Endothelial cell of umbilical vein (primary cell): ENCODE measurements around the gene SLC39A11. TPM values are rescaled to one million over a fixed set of nuclear protein-coding genes. Genes with fewer than 3 reads are reported as not detected.

ENCODE experiments used
- BruUV-seq: library from RNA; stranded (reverse); fragments of 400-500 nt; replicated peaks from 2 replicates; lab custom pipeline; 2021; lab: Mats Ljungman, UMichigan
- CTCF ChIA-PET: fragments of 300-600, 350-600 bp; sonication (Branson Sonifier 250); formaldehyde crosslinking; loops from one replicate; lab custom pipeline; 2021; ENCODE audit warnings: antibody characterized with exemption, inconsistent platforms; lab: Charles Lee
- POLR2A ChIA-PET: fragments of 300-600, 350-600 bp; sonication (Branson Sonifier 250); formaldehyde crosslinking; loops from one replicate; lab custom pipeline; 2021; ENCODE audit warnings: antibody characterized with exemption, inconsistent platforms; lab: Charles Lee
- DNase-seq: peaks from one replicate; pipeline ENCODE4 v3.0.0-alpha.2; 2011; ENCODE audit warnings: low read depth, low spot score
- FAIRE-seq: peaks from 2 replicates; lab custom pipeline; 2011; peaks lifted over from hg19 to GRCh38; lab: Jason Lieb, UNC
- H2AFZ ChIP-seq: 2 replicates; pipeline ENCODE4 v1.6.0; 2012; ENCODE audit warnings: low read depth, low read length, control low read depth, inconsistent platforms
- H3K27ac ChIP-seq: 2 replicates; pipeline ENCODE4 v1.5.1; 2011; ENCODE audit warnings: low read depth, mild to moderate bottlenecking, control low read depth, low read length, moderate library complexity; ENCODE audit not compliant: insufficient read depth
- H3K27me3 ChIP-seq, 2 experiments: 2 replicates each; pipeline versions ENCODE4 v1.6.0 to v1.6.1; 2011; ENCODE audit warnings: low read length in 2 of 2, mixed read lengths in 1 of 2; ENCODE audit not compliant: control insufficient read depth in 2 of 2, insufficient read depth in 2 of 2
- H3K36me3 ChIP-seq, 2 experiments: 2 replicates in 1 of 2; 3 replicates in 1 of 2; pipeline ENCODE4 v1.5.1; 2011; ENCODE audit warnings: low read length in 2 of 2, mild to moderate bottlenecking in 1 of 2, moderate library complexity in 1 of 2; ENCODE audit not compliant: control insufficient read depth in 2 of 2, insufficient read depth in 2 of 2; ENCODE audit errors: extremely low read depth in 1 of 2
- H3K4me1 ChIP-seq: 3 replicates; pipeline ENCODE4 v1.5.1; 2011; ENCODE audit warnings: mild to moderate bottlenecking, low read length; ENCODE audit not compliant: control insufficient read depth, insufficient read depth; ENCODE audit errors: extremely low read depth
- H3K4me2 ChIP-seq: 2 replicates; pipeline ENCODE4 v1.6.1; 2011; ENCODE audit warnings: low read length, control low read depth, mixed read lengths; ENCODE audit not compliant: insufficient read depth
- H3K4me3 ChIP-seq, 3 experiments: fragments of 200-600 bp in 1 of 3; sonication (generic), shearing (Covaris generic) in 1 of 3; replicated peaks in 1 of 3; 2 replicates each; pipeline ENCODE4 v1.5.1; 2011 to 2016; ENCODE audit warnings: control low read depth in 3 of 3, low read length in 3 of 3, mild to moderate bottlenecking in 2 of 3, inconsistent platforms in 1 of 3, low read depth in 1 of 3, moderate library complexity in 1 of 3; ENCODE audit not compliant: insufficient read depth in 1 of 3
- H3K79me2 ChIP-seq: 2 replicates; pipeline ENCODE4 v1.6.0; 2012; ENCODE audit warnings: low read length, inconsistent platforms; ENCODE audit not compliant: control insufficient read depth, insufficient read depth
- H3K9ac ChIP-seq: replicated peaks from 2 replicates; pipeline ENCODE3; 2011; ENCODE audit warnings: low read length, control low read depth; ENCODE audit not compliant: insufficient read depth; ENCODE audit errors: extremely low read depth
- H3K9me1 ChIP-seq: replicated peaks from 3 replicates; pipeline ENCODE4 v1.6.0; 2011; ENCODE audit warnings: mild to moderate bottlenecking, low read length; ENCODE audit not compliant: control insufficient read depth, insufficient read depth; ENCODE audit errors: extremely low read depth
- H3K9me3 ChIP-seq: replicated peaks from 2 replicates; pipeline ENCODE4 v1.5.1; 2012; ENCODE audit warnings: low read length, inconsistent platforms; ENCODE audit not compliant: control insufficient read depth, insufficient read depth
- H4K20me1 ChIP-seq: replicated peaks from 2 replicates; pipeline ENCODE3; 2011; ENCODE audit warnings: mild to moderate bottlenecking, low read length; ENCODE audit not compliant: control insufficient read depth, insufficient read depth; ENCODE audit errors: extremely low read depth
- EZH2 ChIP-seq: IDR thresholded peaks from 2 replicates; pipeline ENCODE4 v1.6.1; 2012; ENCODE audit warnings: borderline replicate concordance, low read depth, mild to moderate bottlenecking, moderate library complexity, low read length, inconsistent platforms; ENCODE audit not compliant: severe bottlenecking
- FOS ChIP-seq: IDR thresholded peaks from 2 replicates; pipeline ENCODE4 v1.6.1; 2011; ENCODE audit warnings: mild to moderate bottlenecking, low read length, moderate library complexity, borderline replicate concordance; ENCODE audit not compliant: insufficient read depth
- POLR2A ChIP-seq: IDR thresholded peaks from 2 replicates; pipeline ENCODE4 v1.6.1; 2012; ENCODE audit warnings: low read depth, mild to moderate bottlenecking, control low read depth, low read length
- dilution Hi-C: fragments of 300-500 bp; cut with MboI; formaldehyde crosslinking; loops from one replicate; pipeline ENCODE4 v1.15.0; 2019; ENCODE audit warnings: low sequenced_read_pairs; ENCODE audit not compliant: extremely low pct_ligation_motif_present
- intact Hi-C: fragments of 100-400 bp; cut with micrococcal nuclease; formaldehyde crosslinking; loops from one replicate; pipeline ENCODE4 v1.10.0; 2022
- polyA plus RNA-seq, 4 experiments: library from polyadenylated mRNA; depleted of rRNA in 3 of 4; stranded (reverse) in 3 of 4; unstranded in 1 of 4; fragments of >200 nt; gene quantifications; 2 replicates each; pipeline versions ENCODE4 v1.2.1 to v1.2.3, GENCODE V29; 2011 to 2012; ENCODE audit warnings: missing spikeins in 1 of 4
- total RNA-seq: library from RNA; stranded (reverse); gene quantifications from 2 replicates; pipeline ENCODE4 v1.2.3, GENCODE V29; 2021
- TF ChIP-seq, protein P1 (sequence below), 2 donors: IDR thresholded peaks; 1 replicate in 1 of 2; 2 replicates in 1 of 2; pipeline ENCODE4 v1.5.1; 2011; ENCODE audit warnings: low read length in 2 of 2, mild to moderate bottlenecking in 2 of 2, moderate library complexity in 2 of 2, control low read depth in 1 of 2, inconsistent platforms in 1 of 2, low read depth in 1 of 2; ENCODE audit not compliant: insufficient read depth in 1 of 2; ENCODE audit errors: extremely low read depth in 1 of 2

SLC39A11 gene
- total and polyA plus RNA-seq, 2 donors (not counting 3 experiments of a cell fraction or from before 2014, with no cell fraction given) = 8.1 to 11.9 TPM

DNA sequence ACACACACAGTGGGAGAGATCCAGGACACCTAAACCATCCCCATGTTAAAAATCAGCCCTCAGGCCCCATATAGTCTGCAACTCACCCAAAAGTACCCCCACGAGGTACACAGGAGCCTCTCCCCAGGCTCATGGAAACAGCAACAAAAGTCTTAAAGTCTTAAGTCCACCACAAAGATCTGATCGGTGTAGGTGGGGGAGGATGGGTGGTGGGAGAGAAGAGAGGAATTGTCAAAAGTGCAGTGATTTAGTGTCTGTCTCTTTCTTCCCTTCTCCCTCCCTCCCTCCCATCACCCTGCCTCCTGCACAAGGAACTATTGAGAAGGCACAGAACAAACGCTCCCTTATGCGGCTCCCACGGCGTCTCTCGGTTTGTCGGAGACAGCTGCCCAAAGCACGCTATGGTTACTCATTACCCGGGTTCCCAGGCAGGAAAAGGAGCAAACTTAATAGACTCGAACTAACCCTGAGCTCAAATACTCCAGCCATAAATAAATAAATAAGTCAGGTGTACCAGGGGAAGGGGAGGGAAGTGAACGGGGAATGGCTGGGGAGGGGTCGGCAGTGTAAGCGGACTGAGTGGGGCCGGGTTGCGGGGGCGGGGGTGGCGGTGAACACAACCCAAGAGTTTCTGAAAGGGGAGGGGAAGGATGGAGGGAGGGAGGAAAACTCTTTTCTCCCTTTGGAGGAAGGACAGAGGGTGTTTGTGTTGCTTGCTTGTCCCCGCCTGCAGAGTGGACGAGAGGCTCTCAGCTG, 477.4 kb downstream of the SLC39A11 start:
- H3K9ac ChIP-seq = no peak overlapping the region
- POLR2A ChIA-PET = no interaction called here
- H3K4me1 ChIP-seq = no peaks in the 10 kb centered on the region
- no peak overlapping the region for H3K4me2 ChIP-seq
- TF ChIP-seq FOS = no peak
- H3K79me2 ChIP-seq = no peaks in the 10 kb centered on the region
- no peak overlapping the region for H3K4me3 ChIP-seq
- intact Hi-C loops = no loop called here
- dilution Hi-C loops = no loop called here
- BruUV-seq = no TSS peak
- H3K9me3 ChIP-seq = no peaks in the 10 kb centered on the region
- FAIRE-seq (no peak), DNase-seq (no peak)
- no peaks in the 10 kb centered on the region for H3K27me3 ChIP-seq
- H3K9me1 ChIP-seq = no peaks in the 10 kb centered on the region
- H3K36me3 ChIP-seq = no peaks in the 10 kb centered on the region
- no peaks in the 10 kb centered on the region for H4K20me1 ChIP-seq
- no peak overlapping the region for H3K27ac ChIP-seq
- CTCF ChIA-PET = no interaction called here
- H2AFZ ChIP-seq = no peak overlapping the region

DNA sequence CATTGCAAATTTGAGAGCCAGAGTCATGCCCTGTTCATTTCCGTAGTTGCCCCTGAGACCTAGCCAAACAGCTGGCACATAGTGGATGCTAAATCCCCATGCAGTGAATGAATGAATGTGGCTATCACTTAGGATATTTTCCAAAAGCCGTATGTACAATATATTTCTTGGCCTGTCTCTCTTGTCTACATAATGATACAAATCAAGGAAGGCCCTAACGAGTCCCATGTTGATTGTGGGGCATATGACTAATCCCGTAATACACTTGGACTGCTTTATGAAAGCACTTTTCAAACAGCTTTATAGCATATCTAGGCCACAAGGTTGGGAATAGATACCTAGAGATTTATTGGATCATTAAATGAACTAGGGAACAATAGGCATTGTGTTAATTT, 478.0 kb downstream of the SLC39A11 start:
- POLR2A ChIA-PET = no interaction called here
- Histone ChIP-seq H3K9me3 (no peaks in the 10 kb centered on the region), H3K79me2 (no peaks in the 10 kb centered on the region), H3K27me3 (no peaks in the 10 kb centered on the region), H4K20me1 (no peaks in the 10 kb centered on the region), H3K4me1 (no peaks in the 10 kb centered on the region), H3K4me3 (no peak overlapping the region), H3K36me3 (no peaks in the 10 kb centered on the region), H3K9me1 (no peaks in the 10 kb centered on the region), H3K9ac (no peak overlapping the region), H3K4me2 (no peak overlapping the region), H3K27ac (no peak overlapping the region), H2AFZ (no peak overlapping the region)
- intact Hi-C loops = no loop called here
- no peak for DNase-seq
- TF ChIP-seq, protein P1, sequence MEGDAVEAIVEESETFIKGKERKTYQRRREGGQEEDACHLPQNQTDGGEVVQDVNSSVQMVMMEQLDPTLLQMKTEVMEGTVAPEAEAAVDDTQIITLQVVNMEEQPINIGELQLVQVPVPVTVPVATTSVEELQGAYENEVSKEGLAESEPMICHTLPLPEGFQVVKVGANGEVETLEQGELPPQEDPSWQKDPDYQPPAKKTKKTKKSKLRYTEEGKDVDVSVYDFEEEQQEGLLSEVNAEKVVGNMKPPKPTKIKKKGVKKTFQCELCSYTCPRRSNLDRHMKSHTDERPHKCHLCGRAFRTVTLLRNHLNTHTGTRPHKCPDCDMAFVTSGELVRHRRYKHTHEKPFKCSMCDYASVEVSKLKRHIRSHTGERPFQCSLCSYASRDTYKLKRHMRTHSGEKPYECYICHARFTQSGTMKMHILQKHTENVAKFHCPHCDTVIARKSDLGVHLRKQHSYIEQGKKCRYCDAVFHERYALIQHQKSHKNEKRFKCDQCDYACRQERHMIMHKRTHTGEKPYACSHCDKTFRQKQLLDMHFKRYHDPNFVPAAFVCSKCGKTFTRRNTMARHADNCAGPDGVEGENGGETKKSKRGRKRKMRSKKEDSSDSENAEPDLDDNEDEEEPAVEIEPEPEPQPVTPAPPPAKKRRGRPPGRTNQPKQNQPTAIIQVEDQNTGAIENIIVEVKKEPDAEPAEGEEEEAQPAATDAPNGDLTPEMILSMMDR (IDR thresholded peaks at IDR 0.05; ENCODE audit: extremely low read depth in 1 of 2, insufficient read depth in 1 of 2, low read depth in 1 of 2, low read length in 2 of 2) = no peak
- TF ChIP-seq POLR2A (no peak), FOS (no peak), EZH2 (no peak)
- no peak for FAIRE-seq
- BruUV-seq = no TSS peak
- CTCF ChIA-PET = no interaction called here
- dilution Hi-C loops = no loop called here
